Measurements from ENCODE around the gene MAFF.

The MAFF gene

GRCh38 chr22:38211556-38211955 lies 9.8 kb downstream of the MAFF start:
- Histone ChIP-seq H3K27ac (replicated peaks) (no peak overlapping the region), H3K27me3 (ENCODE audit: insufficient read depth, poor library complexity, severe bottlenecking) (no peaks in the 10 kb centered on the region), H3K4me3 (replicated peaks; ENCODE audit: insufficient read depth, low read length) (no peak overlapping the region)
- TF ChIP-seq SPI1 (IDR thresholded peaks at IDR 0.05; ENCODE audit: borderline replicate concordance, low read depth) (no peak), POLR2AphosphoS5 (IDR thresholded peaks at IDR 0.05; ENCODE audit: low read depth) (no peak), GABPA (IDR thresholded peaks at IDR 0.05; ENCODE audit: low read depth) (no peak)
- TF ChIP-seq, protein P1, sequence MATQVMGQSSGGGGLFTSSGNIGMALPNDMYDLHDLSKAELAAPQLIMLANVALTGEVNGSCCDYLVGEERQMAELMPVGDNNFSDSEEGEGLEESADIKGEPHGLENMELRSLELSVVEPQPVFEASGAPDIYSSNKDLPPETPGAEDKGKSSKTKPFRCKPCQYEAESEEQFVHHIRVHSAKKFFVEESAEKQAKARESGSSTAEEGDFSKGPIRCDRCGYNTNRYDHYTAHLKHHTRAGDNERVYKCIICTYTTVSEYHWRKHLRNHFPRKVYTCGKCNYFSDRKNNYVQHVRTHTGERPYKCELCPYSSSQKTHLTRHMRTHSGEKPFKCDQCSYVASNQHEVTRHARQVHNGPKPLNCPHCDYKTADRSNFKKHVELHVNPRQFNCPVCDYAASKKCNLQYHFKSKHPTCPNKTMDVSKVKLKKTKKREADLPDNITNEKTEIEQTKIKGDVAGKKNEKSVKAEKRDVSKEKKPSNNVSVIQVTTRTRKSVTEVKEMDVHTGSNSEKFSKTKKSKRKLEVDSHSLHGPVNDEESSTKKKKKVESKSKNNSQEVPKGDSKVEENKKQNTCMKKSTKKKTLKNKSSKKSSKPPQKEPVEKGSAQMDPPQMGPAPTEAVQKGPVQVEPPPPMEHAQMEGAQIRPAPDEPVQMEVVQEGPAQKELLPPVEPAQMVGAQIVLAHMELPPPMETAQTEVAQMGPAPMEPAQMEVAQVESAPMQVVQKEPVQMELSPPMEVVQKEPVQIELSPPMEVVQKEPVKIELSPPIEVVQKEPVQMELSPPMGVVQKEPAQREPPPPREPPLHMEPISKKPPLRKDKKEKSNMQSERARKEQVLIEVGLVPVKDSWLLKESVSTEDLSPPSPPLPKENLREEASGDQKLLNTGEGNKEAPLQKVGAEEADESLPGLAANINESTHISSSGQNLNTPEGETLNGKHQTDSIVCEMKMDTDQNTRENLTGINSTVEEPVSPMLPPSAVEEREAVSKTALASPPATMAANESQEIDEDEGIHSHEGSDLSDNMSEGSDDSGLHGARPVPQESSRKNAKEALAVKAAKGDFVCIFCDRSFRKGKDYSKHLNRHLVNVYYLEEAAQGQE (IDR thresholded peaks at IDR 0.05; ENCODE audit: insufficient replicate concordance, low read depth), result no peak
- TF ChIP-seq, protein P2, sequence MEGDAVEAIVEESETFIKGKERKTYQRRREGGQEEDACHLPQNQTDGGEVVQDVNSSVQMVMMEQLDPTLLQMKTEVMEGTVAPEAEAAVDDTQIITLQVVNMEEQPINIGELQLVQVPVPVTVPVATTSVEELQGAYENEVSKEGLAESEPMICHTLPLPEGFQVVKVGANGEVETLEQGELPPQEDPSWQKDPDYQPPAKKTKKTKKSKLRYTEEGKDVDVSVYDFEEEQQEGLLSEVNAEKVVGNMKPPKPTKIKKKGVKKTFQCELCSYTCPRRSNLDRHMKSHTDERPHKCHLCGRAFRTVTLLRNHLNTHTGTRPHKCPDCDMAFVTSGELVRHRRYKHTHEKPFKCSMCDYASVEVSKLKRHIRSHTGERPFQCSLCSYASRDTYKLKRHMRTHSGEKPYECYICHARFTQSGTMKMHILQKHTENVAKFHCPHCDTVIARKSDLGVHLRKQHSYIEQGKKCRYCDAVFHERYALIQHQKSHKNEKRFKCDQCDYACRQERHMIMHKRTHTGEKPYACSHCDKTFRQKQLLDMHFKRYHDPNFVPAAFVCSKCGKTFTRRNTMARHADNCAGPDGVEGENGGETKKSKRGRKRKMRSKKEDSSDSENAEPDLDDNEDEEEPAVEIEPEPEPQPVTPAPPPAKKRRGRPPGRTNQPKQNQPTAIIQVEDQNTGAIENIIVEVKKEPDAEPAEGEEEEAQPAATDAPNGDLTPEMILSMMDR (IDR thresholded peaks at IDR 0.05; ENCODE audit: insufficient read depth, low read length), result no peak
- DNase-seq (ENCODE audit: low read depth in 1 of 2, low spot score in 1 of 2), result no peak

GRCh38 chr22:38212442-38212841 lies 10.6 kb downstream of the MAFF start:
- TF ChIP-seq GABPA (IDR thresholded peaks at IDR 0.05; ENCODE audit: low read depth) (no peak), POLR2AphosphoS5 (IDR thresholded peaks at IDR 0.05; ENCODE audit: low read depth) (no peak), SPI1 (IDR thresholded peaks at IDR 0.05; ENCODE audit: borderline replicate concordance, low read depth) (no peak)
- TF ChIP-seq, protein P1 (IDR thresholded peaks at IDR 0.05; ENCODE audit: insufficient replicate concordance, low read depth), result no peak
- TF ChIP-seq, protein P2 (IDR thresholded peaks at IDR 0.05; ENCODE audit: insufficient read depth, low read length), result no peak
- Histone ChIP-seq H3K27ac (replicated peaks) (no peak overlapping the region), H3K27me3 (ENCODE audit: insufficient read depth, poor library complexity, severe bottlenecking) (no peaks in the 10 kb centered on the region), H3K4me3 (replicated peaks; ENCODE audit: insufficient read depth, low read length) (no peak overlapping the region)
- no peak for DNase-seq (ENCODE audit: low read depth in 1 of 2, low spot score in 1 of 2)

DNA sequence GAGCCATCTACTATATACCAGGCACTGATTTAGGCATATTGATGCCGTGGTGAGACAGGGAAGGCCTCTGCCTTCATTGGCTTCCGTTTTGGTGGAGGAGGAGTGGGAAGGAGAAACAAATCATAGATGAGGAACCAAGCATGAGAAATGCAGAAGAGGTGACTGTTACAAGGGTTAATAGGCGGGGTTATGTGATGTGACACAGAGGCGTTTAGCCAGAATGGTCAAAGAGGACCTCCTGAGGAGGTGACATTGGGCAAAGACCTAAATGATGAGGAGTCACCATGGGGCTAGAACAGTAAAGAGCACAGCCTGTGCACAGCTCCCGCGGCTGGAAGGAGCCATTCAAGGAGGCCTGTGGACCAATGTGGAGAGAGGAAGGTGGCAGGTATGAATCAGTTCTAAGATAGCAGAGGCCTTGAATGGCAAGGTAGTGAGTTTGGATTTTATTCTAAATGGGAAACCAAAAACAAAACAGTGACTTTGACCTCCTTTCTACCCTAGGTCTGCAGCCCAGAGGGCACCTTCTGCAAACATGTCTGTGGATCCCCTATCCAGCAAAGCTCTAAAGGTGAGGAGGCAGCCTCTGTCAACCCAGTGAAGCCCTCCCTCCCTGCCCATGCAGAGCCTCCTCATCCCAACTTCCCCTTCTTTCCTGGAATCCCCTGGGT lies 11.7 kb downstream of the MAFF start:
- TF ChIP-seq GABPA (IDR thresholded peaks at IDR 0.05; ENCODE audit: low read depth), result no peak
- TF ChIP-seq SPI1 (IDR thresholded peaks at IDR 0.05; ENCODE audit: borderline replicate concordance, low read depth), result no peak
- TF ChIP-seq POLR2AphosphoS5 (IDR thresholded peaks at IDR 0.05; ENCODE audit: low read depth), result no peak
- TF ChIP-seq, protein P2 (IDR thresholded peaks at IDR 0.05; ENCODE audit: insufficient read depth, low read length), result no peak
- TF ChIP-seq, protein P1 (IDR thresholded peaks at IDR 0.05; ENCODE audit: insufficient replicate concordance, low read depth), result no peak
- peak in 1 of 2 experiments; percentile 62 for DNase-seq (ENCODE audit: low read depth in 1 of 2, low spot score in 1 of 2)
- no peaks in the 10 kb centered on the region for H3K27me3 ChIP-seq (ENCODE audit: insufficient read depth, poor library complexity, severe bottlenecking)
- no peak overlapping the region for H3K4me3 ChIP-seq (replicated peaks; ENCODE audit: insufficient read depth, low read length)
- no peak overlapping the region for H3K27ac ChIP-seq (replicated peaks)
